GM12891 (cell line): Measurements from ENCODE around the gene COL18A1.

ENCODE experiments used
- DNase-seq: peaks from one replicate; pipeline ENCODE4 v3.0.0; 2011; ENCODE audit warnings: low spot score; ENCODE audit not compliant: insufficient read length
- FAIRE-seq: peaks from 2 replicates; lab custom pipeline; 2011; peaks lifted over from hg19 to GRCh38; lab: Jason Lieb, UNC
- PAX5 ChIP-seq: IDR thresholded peaks from 2 replicates; pipeline ENCODE4 v1.6.1; 2011; ENCODE audit warnings: low read length, moderate library complexity, mild to moderate bottlenecking; ENCODE audit not compliant: insufficient read depth, severe bottlenecking
- POLR2A ChIP-seq: IDR thresholded peaks from 2 replicates; pipeline ENCODE4 v1.6.1; 2011; ENCODE audit warnings: low read depth, low read length, control low read depth
- POLR2AphosphoS5 ChIP-seq: IDR thresholded peaks from 2 replicates; pipeline ENCODE4 v1.6.1; 2011; ENCODE audit warnings: low read depth, low read length, control low read depth
- POU2F2 ChIP-seq: IDR thresholded peaks from 2 replicates; pipeline ENCODE4 v1.6.1; 2011; ENCODE audit warnings: low read depth, mild to moderate bottlenecking, control low read depth, low read length, moderate library complexity
- SPI1 ChIP-seq: IDR thresholded peaks from 2 replicates; pipeline ENCODE4 v1.6.1; 2011; ENCODE audit warnings: low read depth, low read length, control low read depth
- TAF1 ChIP-seq: IDR thresholded peaks from 2 replicates; pipeline ENCODE4 v1.6.1; 2011; ENCODE audit warnings: low read depth, low read length, control low read depth

Gene COL18A1

GRCh38 chr21:45381865-45382696 is 22.9 kb upstream of the COL18A1 start:
- DNase-seq (no peak), FAIRE-seq (no peak)
- TF ChIP-seq POLR2AphosphoS5 (no peak), POU2F2 (no peak), PAX5 (no peak), SPI1 (no peak), POLR2A (no peak), TAF1 (no peak)

- no peak for DNase-seq
- TF ChIP-seq TAF1 (no peak), PAX5 (no peak), POLR2A (no peak), POLR2AphosphoS5 (no peak), SPI1 (no peak), POU2F2 (no peak)
- FAIRE-seq: no peak
These were observed 22.3 kb upstream of the COL18A1 start for GRCh38 chr21:45382697-45382997.

- no peak for FAIRE-seq
- TF ChIP-seq POU2F2: no peak
- no peak for TF ChIP-seq PAX5
- TF ChIP-seq POLR2AphosphoS5: no peak
- no peak for TF ChIP-seq SPI1
- no peak for TF ChIP-seq TAF1
- no peak for TF ChIP-seq POLR2A
- no peak for DNase-seq
These were observed 21.8 kb upstream of the COL18A1 start for GRCh38 chr21:45383111-45383614.

GRCh38 chr21:45383615-45384201 is 21.3 kb upstream of the COL18A1 start:
- no peak for FAIRE-seq

GRCh38 chr21:45384656-45385548 is 20.1 kb upstream of the COL18A1 start:
- no peak for DNase-seq
- TF ChIP-seq POU2F2: no peak
- TF ChIP-seq SPI1: no peak
- no peak for TF ChIP-seq POLR2AphosphoS5
- no peak for TF ChIP-seq POLR2A
- no peak for FAIRE-seq

More at GRCh38 chr21:45383615-45384201, 21.3 kb upstream of the COL18A1 start:
- no peak for DNase-seq
- TF ChIP-seq PAX5 (no peak), SPI1 (no peak), POLR2A (no peak), POU2F2 (no peak), POLR2AphosphoS5 (no peak), TAF1 (no peak)

GRCh38 chr21:45385549-45386050 is 19.4 kb upstream of the COL18A1 start:
- no peak for DNase-seq
- no peak for FAIRE-seq
- TF ChIP-seq POU2F2 (no peak), TAF1 (no peak), PAX5 (no peak), POLR2AphosphoS5 (no peak), POLR2A (no peak)

GRCh38 chr21:45386336-45386727 is 18.6 kb upstream of the COL18A1 start:
- TF ChIP-seq SPI1 (no peak), POLR2A (no peak), TAF1 (no peak)
- no peak for DNase-seq
- FAIRE-seq: no peak

- DNase-seq (no peak), FAIRE-seq (no peak)
- TF ChIP-seq TAF1 (no peak), PAX5 (no peak), POLR2A (no peak), SPI1 (no peak), POU2F2 (no peak), POLR2AphosphoS5 (no peak)
These were observed 18.1 kb upstream of the COL18A1 start for GRCh38 chr21:45386728-45387371.

GRCh38 chr21:45387506-45387905 is 17.5 kb upstream of the COL18A1 start:
- peak; percentile 9 for FAIRE-seq
- DNase-seq: no peak
- TF ChIP-seq POLR2AphosphoS5: no peak
- no peak for TF ChIP-seq SPI1
- TF ChIP-seq POU2F2: no peak
- no peak for TF ChIP-seq PAX5
- TF ChIP-seq POLR2A: no peak
- TF ChIP-seq TAF1: no peak
